CD1c-positive myeloid dendritic cell (primary cell): ENCODE results near the gene ZBTB18.

Experiments used
- DNase-seq: peaks from one replicate; pipeline ENCODE4 v3.0.0-alpha.2; 2016; ENCODE audit errors: extremely low spot score

Gene ZBTB18

GRCh38 chr1:244088161-244088560, 37.1 kb downstream of the ZBTB18 start:
- no peak for DNase-seq

- DNase-seq, result no peak
Observed at GRCh38 chr1:244089561-244089960, 38.5 kb downstream of the ZBTB18 start.

GRCh38 chr1:244090645-244091044, 39.6 kb downstream of the ZBTB18 start:
- DNase-seq, result no peak

- no peak for DNase-seq
Observed at GRCh38 chr1:244092293-244092963, 41.3 kb downstream of the ZBTB18 start.

- no peak for DNase-seq
Observed at GRCh38 chr1:244092964-244093638, 42.0 kb downstream of the ZBTB18 start.

- no peak for DNase-seq
Observed at GRCh38 chr1:244094880-244095528, 43.9 kb downstream of the ZBTB18 start.

- DNase-seq, result no peak
Observed at GRCh38 chr1:244095529-244095911, 44.4 kb downstream of the ZBTB18 start.

- no peak for DNase-seq
Observed at GRCh38 chr1:244096066-244096610, 45.1 kb downstream of the ZBTB18 start.

- no peak for DNase-seq
Observed at GRCh38 chr1:244096691-244097090, 45.6 kb downstream of the ZBTB18 start.

GRCh38 chr1:244097523-244098405, 46.7 kb downstream of the ZBTB18 start:
- no peak for DNase-seq

- no peak for DNase-seq
Observed at GRCh38 chr1:244099258-244099930, 48.3 kb downstream of the ZBTB18 start.

- no peak for DNase-seq
Observed at GRCh38 chr1:244100276-244100675, 49.2 kb downstream of the ZBTB18 start.

- no peak for DNase-seq
Observed at GRCh38 chr1:244100704-244101453, 49.8 kb downstream of the ZBTB18 start.

- no peak for DNase-seq
Observed at GRCh38 chr1:244102046-244102445, 51.0 kb downstream of the ZBTB18 start.

- DNase-seq, result no peak
Observed at GRCh38 chr1:244102468-244102867, 51.4 kb downstream of the ZBTB18 start.

GRCh38 chr1:244104309-244105060, 53.4 kb downstream of the ZBTB18 start:
- no peak for DNase-seq

GRCh38 chr1:244106176-244106575, 55.1 kb downstream of the ZBTB18 start:
- no peak for DNase-seq
